Mesenteric fat pad (tissue), 1 donor: ENCODE measurements around the gene OR14A16. TPM values are rescaled to one million over a fixed set of nuclear protein-coding genes. Genes with fewer than 3 reads are reported as not detected.

Source experiments
- DNase-seq: peaks from one replicate; pipeline ENCODE4 v3.0.0-alpha.2; 2020; ENCODE audit warnings: low spot score
- long read RNA-seq: library from polyadenylated mRNA; unstranded; transcript quantifications from one replicate; pipeline ENCODE4 v2.0.0, GENCODE V29; 2020
- total RNA-seq: library from RNA; stranded (reverse); fragmentation: NEBNext Ultra II Directional; extraction: Animal tissue kit (Norgen Biotek cat#: 25700); gene quantifications from one replicate; pipeline ENCODE4 v1.2.1, GENCODE V29; 2021
- donor health status: DM: yes; HTN: yes; CAD: no.

The OR14A16 gene
- not detected for total RNA-seq
- long read RNA-seq, result 0 reads

- DNase-seq, result no peak
These were observed at the start of gene OR14A16 for GRCh38 chr1:247824023-247824422. Gene OR14A16, minus strand, starts transcription at chr1:247824119. Its CDS starts 8,390 bp downstream, at chr1:247815729.

GRCh38 chr1:247865416-247865815 is 41.5 kb upstream of the OR14A16 start:
- DNase-seq, result no peak

GRCh38 chr1:247864644-247865043 is 40.7 kb upstream of the OR14A16 start:
- DNase-seq, result no peak

GRCh38 chr1:247862756-247863155 is 38.8 kb upstream of the OR14A16 start:
- DNase-seq, result no peak

GRCh38 chr1:247857985-247858619 is 34.2 kb upstream of the OR14A16 start:
- DNase-seq, result no peak

GRCh38 chr1:247857069-247857984 is 33.4 kb upstream of the OR14A16 start, which contains the start of gene TRIM58:
Gene TRIM58, plus strand, starts transcription at chr1:247857187. Its CDS starts 60 bp downstream, at chr1:247857247.
- no peak for DNase-seq

GRCh38 chr1:247855911-247856310 is 32.0 kb upstream of the OR14A16 start:
- DNase-seq, result no peak

- DNase-seq, result no peak
These were observed 31.1 kb upstream of the OR14A16 start for GRCh38 chr1:247854899-247855545.

- no peak for DNase-seq
These were observed 25.7 kb upstream of the OR14A16 start for GRCh38 chr1:247849616-247850015.

- no peak for DNase-seq
These were observed 24.4 kb upstream of the OR14A16 start for GRCh38 chr1:247848346-247848745.

- DNase-seq, result no peak
These were observed 21.7 kb upstream of the OR14A16 start for GRCh38 chr1:247845693-247846017.

GRCh38 chr1:247845011-247845692 is 21.2 kb upstream of the OR14A16 start:
- DNase-seq, result no peak

GRCh38 chr1:247843411-247843810 is 19.5 kb upstream of the OR14A16 start:
- no peak for DNase-seq

- DNase-seq, result no peak
These were observed 17.9 kb upstream of the OR14A16 start, which contains the start of gene OR11L1 for GRCh38 chr1:247841796-247842195. Gene OR11L1, minus strand, starts transcription at chr1:247841896. Its CDS starts 0 bp downstream, at chr1:247841896.

- no peak for DNase-seq
These were observed 16.9 kb upstream of the OR14A16 start for GRCh38 chr1:247840818-247841217.

- no peak for DNase-seq
These were observed 9.7 kb upstream of the OR14A16 start for GRCh38 chr1:247833601-247834000.

- DNase-seq, result no peak
These were observed 5.7 kb upstream of the OR14A16 start for GRCh38 chr1:247829656-247830055.

GRCh38 chr1:247825362-247825761 is 1.4 kb upstream of the OR14A16 start:
- no peak for DNase-seq

- no peak for DNase-seq
These were observed 1.9 kb downstream of the OR14A16 start for GRCh38 chr1:247822060-247822459.

GRCh38 chr1:247812637-247813036 is 11.3 kb downstream of the OR14A16 start:
- no peak for DNase-seq

GRCh38 chr1:247797518-247797917 is 26.4 kb downstream of the OR14A16 start:
- no peak for DNase-seq
